H9 (cell line): ENCODE results near the gene FAM78B. TPM values are rescaled to one million over a fixed set of nuclear protein-coding genes. Genes with fewer than 3 reads are reported as not detected.
A peak's percentile ranks its signal among the peaks of the same experiment; 100 is the strongest.

ENCODE experiments used
- DNase-seq: peaks from one replicate; pipeline ENCODE4 v3.0.0-alpha.2; 2017
- H2AFZ ChIP-seq: one replicate; pipeline ENCODE4 v1.6.1; 2013; ENCODE audit warnings: mild to moderate bottlenecking, low read length, control low read depth, moderate library complexity
- H2AK5ac ChIP-seq: 2 replicates; pipeline ENCODE4 v1.6.1; 2013; ENCODE audit warnings: low read length, control low read depth, mixed read lengths; ENCODE audit not compliant: insufficient read length
- H2BK120ac ChIP-seq: one replicate; pipeline ENCODE4 v1.6.1; 2013; ENCODE audit warnings: low read depth, mild to moderate bottlenecking, low read length, control low read depth, inconsistent platforms; ENCODE audit not compliant: poor library complexity, severe bottlenecking
- H2BK12ac ChIP-seq: 2 replicates; pipeline ENCODE4 v1.6.1; 2013; ENCODE audit warnings: low read length, control low read depth, mixed read lengths, low read depth; ENCODE audit not compliant: insufficient read length
- H2BK15ac ChIP-seq: 2 replicates; pipeline ENCODE4 v1.6.1; 2013; ENCODE audit warnings: low read depth, low read length, control low read depth
- H2BK20ac ChIP-seq: one replicate; pipeline ENCODE4 v1.6.1; 2013; ENCODE audit warnings: low read depth, mild to moderate bottlenecking, low read length, control low read depth, inconsistent platforms; ENCODE audit not compliant: poor library complexity, severe bottlenecking
- H2BK5ac ChIP-seq: 2 replicates; pipeline ENCODE4 v1.6.1; 2013; ENCODE audit warnings: low read length, control low read depth, mixed read lengths; ENCODE audit not compliant: insufficient read length
- H3K14ac ChIP-seq: 2 replicates; pipeline ENCODE4 v1.6.1; 2013; ENCODE audit warnings: low read length, control low read depth; ENCODE audit not compliant: insufficient read depth
- H3K18ac ChIP-seq: 2 replicates; pipeline ENCODE4 v1.6.1; 2013; ENCODE audit warnings: low read depth, mild to moderate bottlenecking, mixed read lengths, low read length, control low read depth; ENCODE audit not compliant: insufficient read length
- H3K23ac ChIP-seq: 2 replicates; pipeline ENCODE4 v1.6.1; 2013; ENCODE audit warnings: low read length, control low read depth, mixed read lengths, low read depth; ENCODE audit not compliant: insufficient read length
- H3K23me2 ChIP-seq: 2 replicates; pipeline ENCODE4 v1.6.1; 2013; ENCODE audit warnings: low read depth, mild to moderate bottlenecking, mixed read lengths, low read length, control low read depth; ENCODE audit not compliant: insufficient read length, poor library complexity, severe bottlenecking
- H3K27ac ChIP-seq: 2 replicates; pipeline ENCODE4 v1.5.1; 2013; ENCODE audit warnings: low read length, control low read depth, mixed read lengths, low read depth; ENCODE audit not compliant: insufficient read length
- H3K27me3 ChIP-seq: 2 replicates; pipeline ENCODE4 v1.6.1; 2013; ENCODE audit warnings: low read length, control low read depth, inconsistent platforms; ENCODE audit not compliant: insufficient read depth
- H3K4ac ChIP-seq: 2 replicates; pipeline ENCODE4 v1.6.1; 2013; ENCODE audit warnings: low read depth, mild to moderate bottlenecking, control low read depth, inconsistent platforms, low read length, moderate library complexity
- H3K4me1 ChIP-seq: 2 replicates; pipeline ENCODE4 v1.6.1; 2013; ENCODE audit warnings: low read length, control low read depth, inconsistent platforms; ENCODE audit not compliant: insufficient read depth
- H3K4me2 ChIP-seq: 2 replicates; pipeline ENCODE4 v1.6.1; 2013; ENCODE audit warnings: low read length, control low read depth, mixed read lengths; ENCODE audit not compliant: insufficient read length, insufficient read depth
- H3K56ac ChIP-seq: 2 replicates; pipeline ENCODE4 v1.6.1; 2013; ENCODE audit warnings: low read depth, mild to moderate bottlenecking, mixed read lengths, low read length, control low read depth; ENCODE audit not compliant: insufficient read length
- H3K79me1 ChIP-seq: 2 replicates; pipeline ENCODE4 v1.6.1; 2013; ENCODE audit warnings: low read depth, mild to moderate bottlenecking, moderate library complexity, low read length, control low read depth, inconsistent platforms; ENCODE audit not compliant: insufficient read depth, poor library complexity, severe bottlenecking
- H3K79me2 ChIP-seq: 2 replicates; pipeline ENCODE4 v1.6.1; 2013; ENCODE audit warnings: low read length, control low read depth, inconsistent platforms; ENCODE audit not compliant: insufficient read depth
- H3K9ac ChIP-seq: 2 replicates; pipeline ENCODE4 v1.6.1; 2013; ENCODE audit warnings: low read length, control low read depth, mixed read lengths; ENCODE audit not compliant: insufficient read length; ENCODE audit errors: extremely low read depth
- H3K9me3 ChIP-seq: one replicate; pipeline ENCODE4 v1.6.1; 2013; ENCODE audit warnings: low read depth, low read length, inconsistent platforms; ENCODE audit not compliant: control insufficient read depth
- H3T11ph ChIP-seq: one replicate; pipeline ENCODE4 v1.6.1; 2013; ENCODE audit warnings: mild to moderate bottlenecking, low read length, control low read depth, inconsistent platforms
- H4K20me1 ChIP-seq: one replicate; pipeline ENCODE4 v1.6.1; 2013; ENCODE audit not compliant: control insufficient read depth, insufficient read length, insufficient read depth
- H4K5ac ChIP-seq: 2 replicates; pipeline ENCODE4 v1.6.1; 2013; ENCODE audit warnings: low read depth, mild to moderate bottlenecking, mixed read lengths, low read length, control low read depth; ENCODE audit not compliant: insufficient read length
- H4K8ac ChIP-seq: replicated peaks from 2 replicates; pipeline ENCODE4 v1.6.1; 2013; ENCODE audit warnings: low read length, control low read depth, mixed read lengths, low read depth; ENCODE audit not compliant: insufficient read length
- H4K91ac ChIP-seq: 2 replicates; pipeline ENCODE4 v1.6.1; 2013; ENCODE audit warnings: low read depth, mild to moderate bottlenecking, moderate library complexity, mixed read lengths, low read length, control low read depth; ENCODE audit not compliant: insufficient read length
- H3K27ac Mint-ChIP-seq, 3 experiments: 2 replicates in 2 of 3; 3 replicates in 1 of 3; pipeline ENCODE4 v1.8.0; 2020 to 2021; ENCODE audit warnings: mixed read lengths in 3 of 3, mild to moderate bottlenecking in 1 of 3, moderate library complexity in 1 of 3
- H3K27me3 Mint-ChIP-seq: 2 replicates; pipeline ENCODE4 v1.8.0; 2021; ENCODE audit warnings: low read depth, mild to moderate bottlenecking, moderate library complexity, mixed read lengths
- H3K36me3 Mint-ChIP-seq, 3 experiments: 2 replicates in 2 of 3; 3 replicates in 1 of 3; pipeline ENCODE4 v1.8.0; 2020 to 2021; ENCODE audit warnings: low read depth in 3 of 3, mixed read lengths in 3 of 3; ENCODE audit not compliant: insufficient read depth in 1 of 3
- H3K4me1 Mint-ChIP-seq, 2 experiments: 2 replicates each; pipeline ENCODE4 v1.8.0; 2020; ENCODE audit warnings: mixed read lengths in 2 of 2
- H3K4me3 Mint-ChIP-seq, 2 experiments: 2 replicates in 1 of 2; 3 replicates in 1 of 2; pipeline ENCODE4 v1.8.0; 2020 to 2021; ENCODE audit warnings: mild to moderate bottlenecking in 2 of 2, mixed read lengths in 2 of 2, moderate library complexity in 1 of 2
- H3K9me3 Mint-ChIP-seq, 2 experiments: 2 replicates in 1 of 2; 3 replicates in 1 of 2; pipeline ENCODE4 v1.8.0; 2020; ENCODE audit warnings: mild to moderate bottlenecking in 2 of 2, mixed read lengths in 2 of 2, moderate library complexity in 1 of 2
- CTCF ChIP-seq: fragments of 200-600 bp; sonication (generic); conservative IDR thresholded peaks from 3 replicates; pipeline ENCODE4 v1.8.0; 2021; ENCODE audit warnings: antibody characterized with exemption, mild to moderate bottlenecking
- WGBS: extraction: QIAGEN DNeasy Blood & Tissue Kit; methylation state at CpG from one replicate; pipeline ENCODE4 v1.1.7; 2013; ENCODE audit warnings: missing lambda C conversion rate, low lambda C conversion rate, mixed read lengths; ENCODE audit not compliant: insufficient read length; ENCODE audit errors: extremely low coverage; 5-methylcytosine and 5-hydroxymethylcytosine counted together
- total RNA-seq: library from RNA; stranded (reverse); gene quantifications from 2 replicates; pipeline ENCODE4 v1.2.1, GENCODE V29; 2021

The FAM78B gene
- total RNA-seq, 1 experiment from 2014 or later, result 2.3 TPM

DNA sequence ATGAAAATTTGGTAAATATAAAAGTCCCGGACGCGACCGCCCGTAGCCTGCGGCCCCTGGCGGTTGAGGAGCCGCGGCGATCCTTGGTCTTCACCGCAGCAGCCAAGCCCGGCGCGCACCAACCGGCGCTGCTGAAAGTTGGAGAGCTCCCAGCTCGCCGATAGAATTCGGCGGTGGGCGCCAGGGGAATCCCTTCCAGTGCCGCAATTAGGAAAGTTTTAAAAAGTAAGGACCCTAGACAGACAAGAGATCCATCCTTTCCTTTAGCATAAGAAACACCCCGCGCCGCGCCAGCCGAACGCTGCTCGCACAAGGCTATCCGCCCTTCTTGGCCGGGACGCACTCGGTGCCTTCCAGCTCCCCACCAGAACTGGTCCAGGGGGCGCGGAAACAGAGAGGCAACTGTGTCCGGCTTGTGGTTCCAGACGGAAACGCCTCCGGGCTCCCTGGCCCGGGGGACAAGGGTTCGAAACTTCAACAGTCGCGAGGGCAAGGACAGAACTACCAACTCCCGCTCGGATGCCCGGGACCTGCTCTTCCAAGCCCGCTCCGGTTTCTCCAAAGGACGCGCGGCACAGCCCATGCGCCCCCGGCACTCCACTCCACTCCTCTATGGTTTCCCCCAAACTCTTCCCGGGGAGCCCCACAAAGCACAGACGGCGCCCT lies 1.7 kb downstream of the FAM78B start:
- H3K23me2 ChIP-seq, result peaks cover 6% of the 10 kb centered on the region
- no peaks in the 10 kb centered on the region for H4K20me1 ChIP-seq
- no peaks in the 10 kb centered on the region for H3K36me3 Mint-ChIP-seq
- H3K27ac Mint-ChIP-seq, result peak overlapping the region in 1 of 3 experiments; percentile 61; a peak in 1 of 7 replicates
- H3K23ac ChIP-seq, result no peak overlapping the region
- peak; percentile 77 for TF ChIP-seq CTCF
- H2AK5ac ChIP-seq, result no peak overlapping the region
- H3K4ac ChIP-seq, result no peak overlapping the region
- no peak overlapping the region for H3K9ac ChIP-seq
- no peak overlapping the region for H3K18ac ChIP-seq
- H3K4me1 ChIP-seq, result peaks cover 5% of the 10 kb centered on the region; the same call in 1 of the 2 replicates
- no peak overlapping the region for H3K14ac ChIP-seq
- H3K4me3 Mint-ChIP-seq, result peak overlapping the region; percentile 75 to 92
- H4K5ac ChIP-seq, result no peak overlapping the region
- H4K8ac ChIP-seq, result no peak overlapping the region
- H3K79me2 ChIP-seq, result no peaks in the 10 kb centered on the region
- DNase-seq, result peak; percentile 78
- no peak overlapping the region for H2AFZ ChIP-seq
- H3K27me3 ChIP-seq, result peaks cover 6% of the 10 kb centered on the region; the same call in 1 of the 2 replicates
- no peak overlapping the region for H2BK15ac ChIP-seq
- H2BK12ac ChIP-seq, result no peak overlapping the region
- peak overlapping the region; percentile 97 for H3K4me2 ChIP-seq
- H4K91ac ChIP-seq, result no peak overlapping the region
- WGBS, result no CpG with 5 or more reads among the region's 56 CpGs
- H3T11ph ChIP-seq, result no peak overlapping the region
- H2BK5ac ChIP-seq, result no peak overlapping the region
- peaks cover 76% of the 10 kb centered on the region for H3K27me3 Mint-ChIP-seq
- no peaks in the 10 kb centered on the region for H3K9me3 ChIP-seq
- H3K27ac ChIP-seq, result no peak overlapping the region
- no peak overlapping the region for H2BK120ac ChIP-seq
- H3K9me3 Mint-ChIP-seq, result no peaks in the 10 kb centered on the region
- no peak overlapping the region for H3K56ac ChIP-seq
- H3K4me1 Mint-ChIP-seq, result peaks cover 23 to 25% of the 10 kb centered on the region in 2 experiments
- no peak overlapping the region for H2BK20ac ChIP-seq
- no peaks in the 10 kb centered on the region for H3K79me1 ChIP-seq
